Measurements from ENCODE around the gene FCHSD2. TPM values are rescaled to one million over a fixed set of nuclear protein-coding genes. Genes with fewer than 3 reads are reported as not detected.

The FCHSD2 gene
- total RNA-seq, 1 donor from 2014 or later, result 43.4 TPM

GRCh38 chr11:72821221-72821919 is 320.7 kb downstream of the FCHSD2 start:
- no peak for DNase-seq
- H3K4me3 ChIP-seq, result peak overlapping the region; percentile 74
- H3K9me3 ChIP-seq (replicated peaks), result no peaks in the 10 kb centered on the region
- no peak for TF ChIP-seq CTCF (IDR thresholded peaks at IDR 0.05; ENCODE audit: borderline replicate concordance)
- peak overlapping the region; percentile 84 for H3K27ac ChIP-seq (replicated peaks)
- H3K27me3 ChIP-seq (ENCODE audit: low read depth), result no peaks in the 10 kb centered on the region
- intact Hi-C loops (cut with micrococcal nuclease), result no loop called here
- peaks cover 34% of the 10 kb centered on the region for H3K36me3 ChIP-seq
- H3K4me1 ChIP-seq, result peaks cover 27% of the 10 kb centered on the region

- no peak overlapping the region for H3K27ac ChIP-seq (replicated peaks)
- no peak for DNase-seq
- no peaks in the 10 kb centered on the region for H3K27me3 ChIP-seq (ENCODE audit: low read depth)
- no peak overlapping the region for H3K4me3 ChIP-seq
- intact Hi-C loops (cut with micrococcal nuclease), result no loop called here
- no peak for TF ChIP-seq CTCF (IDR thresholded peaks at IDR 0.05; ENCODE audit: borderline replicate concordance)
- peaks cover 34% of the 10 kb centered on the region for H3K36me3 ChIP-seq
- H3K9me3 ChIP-seq (replicated peaks), result no peaks in the 10 kb centered on the region
- H3K4me1 ChIP-seq, result peaks cover 35% of the 10 kb centered on the region
Observed at GRCh38 chr11:72820439-72821139, 321.5 kb downstream of the FCHSD2 start.

GRCh38 chr11:72818971-72819370 is 323.1 kb downstream of the FCHSD2 start:
- Histone ChIP-seq H3K9me3 (replicated peaks) (no peaks in the 10 kb centered on the region), H3K27ac (replicated peaks) (no peak overlapping the region), H3K36me3 (peaks cover 34% of the 10 kb centered on the region), H3K27me3 (ENCODE audit: low read depth) (no peaks in the 10 kb centered on the region), H3K4me3 (no peak overlapping the region), H3K4me1 (peaks cover 49% of the 10 kb centered on the region)
- DNase-seq, result no peak
- TF ChIP-seq CTCF (IDR thresholded peaks at IDR 0.05; ENCODE audit: borderline replicate concordance), result no peak
- intact Hi-C loops (cut with micrococcal nuclease), result no loop called here

- no peak overlapping the region for H3K27ac ChIP-seq (replicated peaks)
- H3K4me1 ChIP-seq, result peaks cover 58% of the 10 kb centered on the region
- H3K27me3 ChIP-seq (ENCODE audit: low read depth), result no peaks in the 10 kb centered on the region
- no peak for TF ChIP-seq CTCF (IDR thresholded peaks at IDR 0.05; ENCODE audit: borderline replicate concordance)
- intact Hi-C loops (cut with micrococcal nuclease), result no loop called here
- no peaks in the 10 kb centered on the region for H3K9me3 ChIP-seq (replicated peaks)
- no peak for DNase-seq
- H3K36me3 ChIP-seq, result peaks cover 34% of the 10 kb centered on the region
- no peak overlapping the region for H3K4me3 ChIP-seq
Observed at GRCh38 chr11:72817966-72818365, 324.2 kb downstream of the FCHSD2 start.

- DNase-seq, result no peak
- peak overlapping the region; percentile 88 for H3K4me3 ChIP-seq
- H3K9me3 ChIP-seq (replicated peaks), result no peaks in the 10 kb centered on the region
- intact Hi-C loops (cut with micrococcal nuclease), result no loop called here
- peaks cover 59% of the 10 kb centered on the region for H3K4me1 ChIP-seq
- no peaks in the 10 kb centered on the region for H3K27me3 ChIP-seq (ENCODE audit: low read depth)
- TF ChIP-seq CTCF (IDR thresholded peaks at IDR 0.05; ENCODE audit: borderline replicate concordance), result no peak
- H3K27ac ChIP-seq (replicated peaks), result peak overlapping the region; percentile 95
- H3K36me3 ChIP-seq, result peaks cover 34% of the 10 kb centered on the region
Observed at GRCh38 chr11:72816404-72816990, 325.6 kb downstream of the FCHSD2 start.

All from left ventricle myocardium inferior (tissue), 1 donor.